GM18498 (cell line): Measurements from ENCODE around the gene SLAMF8.

Experiments
- ATAC-seq: cut with Tn5 transposase; IDR thresholded peaks from one replicate; pipeline ENCODE4 v1.9.1; 2021; ENCODE audit warnings: mild to moderate bottlenecking, moderate library complexity; ENCODE audit not compliant: unreplicated experiment

Gene SLAMF8

GRCh38 chr1:159868766-159869165, 42.1 kb downstream of the SLAMF8 start:
- ATAC-seq: no peak

- no peak for ATAC-seq
Observed at GRCh38 chr1:159869173-159869572, 42.5 kb downstream of the SLAMF8 start.

GRCh38 chr1:159869607-159870006, 42.9 kb downstream of the SLAMF8 start:
- no peak for ATAC-seq

- ATAC-seq: no peak
Observed at GRCh38 chr1:159870704-159871103, 44.0 kb downstream of the SLAMF8 start.

- ATAC-seq: no peak
Observed at GRCh38 chr1:159872891-159873290, 46.2 kb downstream of the SLAMF8 start.

GRCh38 chr1:159873530-159874143, 47.0 kb downstream of the SLAMF8 start:
- ATAC-seq: no peak

GRCh38 chr1:159877695-159878444, 51.2 kb downstream of the SLAMF8 start:
- ATAC-seq: no peak

GRCh38 chr1:159879136-159879535, 52.5 kb downstream of the SLAMF8 start:
- ATAC-seq: no peak

- ATAC-seq: no peak
Observed at GRCh38 chr1:159879977-159880376, 53.3 kb downstream of the SLAMF8 start.

- ATAC-seq: no peak
Observed at GRCh38 chr1:159880430-159880829, 53.8 kb downstream of the SLAMF8 start.

- ATAC-seq: no peak
Observed at GRCh38 chr1:159881622-159882526, 55.2 kb downstream of the SLAMF8 start.

- ATAC-seq: no peak
Observed at GRCh38 chr1:159882527-159882862, 55.8 kb downstream of the SLAMF8 start.

GRCh38 chr1:159883134-159883533, 56.5 kb downstream of the SLAMF8 start:
- ATAC-seq: no peak

- ATAC-seq: no peak
Observed at GRCh38 chr1:159884296-159884695, 57.6 kb downstream of the SLAMF8 start.
